ENCODE results near the gene GIT1. TPM values are rescaled to one million over a fixed set of nuclear protein-coding genes. Genes with fewer than 3 reads are reported as not detected.

GIT1 gene
- polyA plus RNA-seq (2013, experiment 1 of 2): 32.9 TPM
- polyA plus RNA-seq (2013, experiment 2 of 2): 36.4 TPM

GRCh38 chr17:29589524-29590410, at the start of gene GIT1:
Gene GIT1 (minus strand): TSS chr17:29589648. CDS start chr17:29589378, 270 bp downstream.
- H3K4me3 ChIP-seq (ENCODE audit: low read length): peak within 1 kb of the TSS; percentile 66
- H3K36me3 ChIP-seq (ENCODE audit: insufficient read depth, low read length): no peaks in the 10 kb centered on the region
- no peaks in the 10 kb centered on the region for H3K9me3 ChIP-seq (ENCODE audit: insufficient read depth, low read depth, low read length)
- WGBS: 8% methylated on average over 67 of the region's 70 CpGs
- no peak within 1 kb of the TSS for H3K27ac ChIP-seq (ENCODE audit: low read depth, low read length)
- H3K27me3 ChIP-seq (ENCODE audit: insufficient read depth, low read length): peaks cover 22% of the 10 kb centered on the region
- H3K4me1 ChIP-seq (ENCODE audit: insufficient read depth, low read length): peaks cover 39% of the 10 kb centered on the region
- H3K9ac ChIP-seq (ENCODE audit: low read depth, low read length): peak within 1 kb of the TSS; percentile 59

- no peaks in the 10 kb centered on the region for H3K9me3 ChIP-seq (ENCODE audit: insufficient read depth, low read depth, low read length)
- H3K27ac ChIP-seq (ENCODE audit: low read depth, low read length): no peak overlapping the region
- WGBS: 78% methylated on average over 3 of the region's 3 CpGs
- H3K4me3 ChIP-seq (ENCODE audit: low read length): no peak overlapping the region
- peaks cover 16% of the 10 kb centered on the region; the same call in 1 of the 2 replicates for H3K36me3 ChIP-seq (ENCODE audit: insufficient read depth, low read length)
- peaks cover 6% of the 10 kb centered on the region; the same call in 1 of the 2 replicates for H3K4me1 ChIP-seq (ENCODE audit: insufficient read depth, low read length)
- no peaks in the 10 kb centered on the region for H3K27me3 ChIP-seq (ENCODE audit: insufficient read depth, low read length)
- H3K9ac ChIP-seq (ENCODE audit: low read depth, low read length): no peak overlapping the region
Observed at GRCh38 chr17:29633886-29634285, 44.4 kb upstream of the GIT1 start.

- H3K27ac ChIP-seq (ENCODE audit: low read depth, low read length): no peak overlapping the region
- 94% methylated on average over 6 of the region's 6 CpGs for WGBS
- H3K27me3 ChIP-seq (ENCODE audit: insufficient read depth, low read length): no peaks in the 10 kb centered on the region
- no peak overlapping the region for H3K9ac ChIP-seq (ENCODE audit: low read depth, low read length)
- peaks cover 6% of the 10 kb centered on the region; the same call in 1 of the 2 replicates for H3K4me1 ChIP-seq (ENCODE audit: insufficient read depth, low read length)
- H3K4me3 ChIP-seq (ENCODE audit: low read length): no peak overlapping the region
- peaks cover 9% of the 10 kb centered on the region; the same call in 1 of the 2 replicates for H3K36me3 ChIP-seq (ENCODE audit: insufficient read depth, low read length)
- no peaks in the 10 kb centered on the region for H3K9me3 ChIP-seq (ENCODE audit: insufficient read depth, low read depth, low read length)
Observed at GRCh38 chr17:29630630-29631193, 41.3 kb upstream of the GIT1 start.

- Histone ChIP-seq H3K9ac (ENCODE audit: low read depth, low read length) (no peak overlapping the region), H3K27me3 (ENCODE audit: insufficient read depth, low read length) (no peaks in the 10 kb centered on the region), H3K9me3 (ENCODE audit: insufficient read depth, low read depth, low read length) (no peaks in the 10 kb centered on the region), H3K27ac (ENCODE audit: low read depth, low read length) (no peak overlapping the region), H3K36me3 (ENCODE audit: insufficient read depth, low read length) (peaks cover 9% of the 10 kb centered on the region; the same call in 1 of the 2 replicates), H3K4me3 (ENCODE audit: low read length) (no peak overlapping the region), H3K4me1 (ENCODE audit: insufficient read depth, low read length) (peaks cover 6% of the 10 kb centered on the region; the same call in 1 of the 2 replicates)
- 90% methylated on average over 2 of the region's 2 CpGs for WGBS
Observed at GRCh38 chr17:29629839-29630238, 40.4 kb upstream of the GIT1 start.

- H3K27ac ChIP-seq (ENCODE audit: low read depth, low read length): no peak overlapping the region
- H3K4me1 ChIP-seq (ENCODE audit: insufficient read depth, low read length): peaks cover 6% of the 10 kb centered on the region
- no peak overlapping the region for H3K4me3 ChIP-seq (ENCODE audit: low read length)
- H3K36me3 ChIP-seq (ENCODE audit: insufficient read depth, low read length): peaks cover 9% of the 10 kb centered on the region; the same call in 1 of the 2 replicates
- no peaks in the 10 kb centered on the region for H3K9me3 ChIP-seq (ENCODE audit: insufficient read depth, low read depth, low read length)
- WGBS: 89% methylated on average over 2 of the region's 2 CpGs
- H3K27me3 ChIP-seq (ENCODE audit: insufficient read depth, low read length): peaks cover 4% of the 10 kb centered on the region
- no peak overlapping the region for H3K9ac ChIP-seq (ENCODE audit: low read depth, low read length)
Observed at GRCh38 chr17:29628644-29629043, 39.2 kb upstream of the GIT1 start.

GRCh38 chr17:29627951-29628350, 38.5 kb upstream of the GIT1 start:
- Histone ChIP-seq H3K9me3 (ENCODE audit: insufficient read depth, low read depth, low read length) (no peaks in the 10 kb centered on the region), H3K36me3 (ENCODE audit: insufficient read depth, low read length) (peaks cover 9% of the 10 kb centered on the region; the same call in 1 of the 2 replicates), H3K27ac (ENCODE audit: low read depth, low read length) (no peak overlapping the region), H3K4me1 (ENCODE audit: insufficient read depth, low read length) (peaks cover 7% of the 10 kb centered on the region), H3K9ac (ENCODE audit: low read depth, low read length) (no peak overlapping the region), H3K4me3 (ENCODE audit: low read length) (no peak overlapping the region), H3K27me3 (ENCODE audit: insufficient read depth, low read length) (peaks cover 11% of the 10 kb centered on the region)
- WGBS: 92% methylated on average over 1 of the region's 1 CpG

GRCh38 chr17:29625037-29625750, 35.7 kb upstream of the GIT1 start:
- no peak overlapping the region for H3K4me3 ChIP-seq (ENCODE audit: low read length)
- no peaks in the 10 kb centered on the region for H3K9me3 ChIP-seq (ENCODE audit: insufficient read depth, low read depth, low read length)
- peaks cover 35% of the 10 kb centered on the region for H3K27me3 ChIP-seq (ENCODE audit: insufficient read depth, low read length)
- no peak overlapping the region for H3K27ac ChIP-seq (ENCODE audit: low read depth, low read length)
- H3K9ac ChIP-seq (ENCODE audit: low read depth, low read length): no peak overlapping the region
- 75% methylated on average over 8 of the region's 8 CpGs for WGBS
- peaks cover 7% of the 10 kb centered on the region for H3K4me1 ChIP-seq (ENCODE audit: insufficient read depth, low read length)
- no peaks in the 10 kb centered on the region for H3K36me3 ChIP-seq (ENCODE audit: insufficient read depth, low read length)

- Histone ChIP-seq H3K4me1 (ENCODE audit: insufficient read depth, low read length) (peaks cover 7% of the 10 kb centered on the region), H3K9ac (ENCODE audit: low read depth, low read length) (no peak overlapping the region), H3K27ac (ENCODE audit: low read depth, low read length) (no peak overlapping the region), H3K9me3 (ENCODE audit: insufficient read depth, low read depth, low read length) (no peaks in the 10 kb centered on the region), H3K27me3 (ENCODE audit: insufficient read depth, low read length) (peaks cover 35% of the 10 kb centered on the region), H3K4me3 (ENCODE audit: low read length) (no peak overlapping the region), H3K36me3 (ENCODE audit: insufficient read depth, low read length) (no peaks in the 10 kb centered on the region)
- 93% methylated on average over 3 of the region's 4 CpGs for WGBS
Observed at GRCh38 chr17:29624586-29624985, 35.1 kb upstream of the GIT1 start.

GRCh38 chr17:29623283-29623647, 33.8 kb upstream of the GIT1 start:
- WGBS: 30% methylated on average over 4 of the region's 4 CpGs
- Histone ChIP-seq H3K4me3 (ENCODE audit: low read length) (peak overlapping the region; percentile 72), H3K9ac (ENCODE audit: low read depth, low read length) (peak overlapping the region; percentile 83), H3K9me3 (ENCODE audit: insufficient read depth, low read depth, low read length) (no peaks in the 10 kb centered on the region), H3K27me3 (ENCODE audit: insufficient read depth, low read length) (peaks cover 44% of the 10 kb centered on the region), H3K27ac (ENCODE audit: low read depth, low read length) (no peak overlapping the region; the same call in 1 of the 2 replicates), H3K4me1 (ENCODE audit: insufficient read depth, low read length) (peaks cover 7% of the 10 kb centered on the region), H3K36me3 (ENCODE audit: insufficient read depth, low read length) (no peaks in the 10 kb centered on the region)

GRCh38 chr17:29622337-29623282, 33.2 kb upstream of the GIT1 start, which contains the start of gene CORO6:
Gene CORO6 (minus strand): TSS chr17:29622912. CDS start chr17:29621421, 1,491 bp downstream.
- Histone ChIP-seq H3K36me3 (ENCODE audit: insufficient read depth, low read length) (no peaks in the 10 kb centered on the region), H3K4me1 (ENCODE audit: insufficient read depth, low read length) (peaks cover 7% of the 10 kb centered on the region), H3K27me3 (ENCODE audit: insufficient read depth, low read length) (peaks cover 50% of the 10 kb centered on the region), H3K9me3 (ENCODE audit: insufficient read depth, low read depth, low read length) (no peaks in the 10 kb centered on the region), H3K9ac (ENCODE audit: low read depth, low read length) (peak within 1 kb of the TSS; percentile 83), H3K27ac (ENCODE audit: low read depth, low read length) (peak within 1 kb of the TSS; percentile 73; the same call in 1 of the 2 replicates), H3K4me3 (ENCODE audit: low read length) (peak within 1 kb of the TSS; percentile 72)
- 1% methylated on average over 77 of the region's 77 CpGs for WGBS
